Gastroesophageal sphincter (tissue), 3 donors: Measurements from ENCODE around the gene TPGS1.

Source experiments
- CTCF ChIP-seq, 4 experiments: fragments of 200-600 bp in 2 of 4; fragments of 450-650 bp in 2 of 4; sonication (generic) in 1 of 4; IDR thresholded peaks; one replicate each; pipeline ENCODE4 v1.5.1; 2017 to 2019; ENCODE audit warnings: antibody characterized with exemption in 4 of 4, mild to moderate bottlenecking in 2 of 4, moderate library complexity in 2 of 4
- POLR2A ChIP-seq, 2 donors: fragments of 450-650 bp; IDR thresholded peaks; one replicate each; pipeline ENCODE4 v1.6.1; 2017; ENCODE audit warnings: antibody characterized with exemption in 2 of 2, mild to moderate bottlenecking in 2 of 2, moderate library complexity in 1 of 2

GRCh38 chr19:495081-495401 is 12.3 kb upstream of the TPGS1 start:
- TF ChIP-seq POLR2A (IDR thresholded peaks at IDR 0.05) = no peak
- no peak for TF ChIP-seq CTCF (IDR thresholded peaks at IDR 0.05)
